SU-DHL-6 (cell line): ENCODE data around the gene LRGUK.

Experiments
- CTCF ChIP-seq: fragments of 200-600 bp; sonication (generic); IDR thresholded peaks from one replicate; pipeline ENCODE4 v1.5.1; 2017; ENCODE audit warnings: antibody characterized with exemption, mild to moderate bottlenecking, low read length, moderate library complexity; ENCODE audit not compliant: insufficient read depth, poor library complexity, severe bottlenecking
- EZH2phosphoT487 ChIP-seq: fragments of 200-600 bp; sonication (generic), shearing (Covaris generic); conservative IDR thresholded peaks from 2 replicates; pipeline ENCODE4 v1.6.1; 2018; ENCODE audit warnings: mild to moderate bottlenecking, antibody characterized with exemption, low read length, moderate library complexity, mixed read lengths

DNA sequence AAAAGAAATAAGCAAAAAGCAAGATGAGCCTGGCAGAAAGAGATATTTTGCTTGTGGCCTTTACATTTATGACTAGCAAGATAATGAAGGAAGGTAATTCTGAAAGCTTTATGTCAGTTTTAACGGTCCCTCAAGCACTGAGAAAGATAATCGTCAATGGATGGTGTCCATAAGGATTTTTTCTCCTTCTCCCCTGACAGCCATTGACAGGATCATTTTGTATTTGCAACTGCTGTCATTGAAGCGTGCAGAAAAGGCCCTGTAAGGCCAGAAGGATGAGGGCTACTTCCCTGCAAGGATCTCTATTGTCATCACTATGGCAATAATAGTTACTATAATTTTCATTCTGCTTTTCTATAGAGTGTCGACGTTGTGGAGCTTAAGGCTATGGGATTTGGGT is 994 bp upstream of the LRGUK start:
- TF ChIP-seq CTCF = no peak
- no peak for TF ChIP-seq EZH2phosphoT487
